IMR-90 (cell line): ENCODE results near the gene CCDC88C. TPM values are rescaled to one million over a fixed set of nuclear protein-coding genes. Genes with fewer than 3 reads are reported as not detected.

ENCODE experiments used
- ATAC-seq: fragments of 200-7000 bp; cut with Tn5 transposase; 2 replicates; pipeline ENCODE4 v1.9.1; 2020; ENCODE audit warnings: low read depth, mild to moderate bottlenecking, moderate library complexity
- BruUV-seq: library from RNA; stranded (reverse); fragments of 400-500 nt; replicated peaks from 2 replicates; lab custom pipeline; 2021; lab: Mats Ljungman, UMichigan
- CTCF ChIA-PET: fragments of 300-600 bp; formaldehyde crosslinking; extraction: SDS; loops from one replicate; lab custom pipeline; 2021; ENCODE audit warnings: antibody characterized with exemption; lab: Yijun Ruan, JAX
- POLR2A ChIA-PET: fragments of 300-600 bp; sonication (Branson Sonifier 250); formaldehyde crosslinking; loops from one replicate; lab custom pipeline; 2022; ENCODE audit warnings: antibody characterized with exemption; ENCODE audit not compliant: unreplicated experiment; lab: Charles Lee
- DNase-seq: peaks from one replicate; pipeline ENCODE4 v3.0.0; 2013
- H2AFZ ChIP-seq: replicated peaks from 2 replicates; pipeline ENCODE3; 2013; ENCODE audit warnings: low read length, mild to moderate bottlenecking; ENCODE audit not compliant: poor library complexity
- H2AK5ac ChIP-seq: 2 replicates; pipeline ENCODE4 v1.6.1; 2013; ENCODE audit warnings: low read depth, low read length, inconsistent platforms
- H2AK9ac ChIP-seq: replicated peaks from 2 replicates; pipeline ENCODE3; 2013; ENCODE audit warnings: mild to moderate bottlenecking, low read depth, low read length, moderate library complexity; ENCODE audit not compliant: poor library complexity
- H2BK120ac ChIP-seq: 2 replicates; pipeline ENCODE4 v1.6.1; 2013; ENCODE audit warnings: low read depth, low read length, inconsistent platforms
- H2BK15ac ChIP-seq: 3 replicates; pipeline ENCODE4 v1.6.1; 2013; ENCODE audit warnings: low read depth, low read length, inconsistent platforms
- H2BK20ac ChIP-seq: 2 replicates; pipeline ENCODE4 v1.6.1; 2013; ENCODE audit warnings: low read depth, mild to moderate bottlenecking, inconsistent platforms, low read length, moderate library complexity
- H2BK5ac ChIP-seq: 2 replicates; pipeline ENCODE4 v1.6.1; 2013; ENCODE audit warnings: mild to moderate bottlenecking, low read depth, low read length, inconsistent platforms; ENCODE audit not compliant: poor library complexity, severe bottlenecking
- H3K14ac ChIP-seq: replicated peaks from 2 replicates; pipeline ENCODE4 v1.6.1; 2013; ENCODE audit warnings: low read depth, low read length, inconsistent platforms
- H3K18ac ChIP-seq: 2 replicates; pipeline ENCODE4 v1.6.1; 2013; ENCODE audit warnings: low read depth, low read length, control low read depth
- H3K23ac ChIP-seq: 2 replicates; pipeline ENCODE4 v1.6.1; 2013; ENCODE audit warnings: low read depth, low read length, inconsistent platforms
- H3K27ac ChIP-seq: 2 replicates; pipeline ENCODE4 v1.5.1; 2013; ENCODE audit warnings: mild to moderate bottlenecking, control low read depth, low read length; ENCODE audit not compliant: insufficient read depth
- H3K27me3 ChIP-seq: 2 replicates; pipeline ENCODE4 v1.6.1; 2013; ENCODE audit warnings: low read length; ENCODE audit not compliant: control insufficient read depth, insufficient read depth
- H3K36me3 ChIP-seq: 2 replicates; pipeline ENCODE4 v1.6.1; 2013; ENCODE audit warnings: low read length, mixed read lengths; ENCODE audit not compliant: control insufficient read depth, insufficient read depth
- H3K4ac ChIP-seq: 2 replicates; pipeline ENCODE4 v1.6.1; 2013; ENCODE audit warnings: low read depth, low read length, inconsistent platforms
- H3K4me1 ChIP-seq: 2 replicates; pipeline ENCODE4 v1.6.1; 2013; ENCODE audit warnings: low read length, mixed read lengths; ENCODE audit not compliant: control insufficient read depth, insufficient read depth
- H3K4me2 ChIP-seq: 2 replicates; pipeline ENCODE4 v1.6.1; 2013; ENCODE audit warnings: low read depth, mild to moderate bottlenecking, control low read depth, low read length, moderate library complexity
- H3K4me3 ChIP-seq: 2 replicates; pipeline ENCODE4 v1.5.1; 2013; ENCODE audit warnings: low read depth, mild to moderate bottlenecking, control low read depth, low read length, moderate library complexity; ENCODE audit not compliant: insufficient read depth
- H3K56ac ChIP-seq: 2 replicates; pipeline ENCODE4 v1.6.1; 2013; ENCODE audit warnings: low read length, inconsistent platforms; ENCODE audit not compliant: insufficient read depth; ENCODE audit errors: extremely low read depth
- H3K79me1 ChIP-seq, 2 experiments: 2 replicates each; pipeline ENCODE4 v1.6.1; 2013; ENCODE audit warnings: low read length in 2 of 2, inconsistent platforms in 1 of 2, low read depth in 1 of 2
- H3K9ac ChIP-seq: 2 replicates; pipeline ENCODE4 v1.6.1; 2013; ENCODE audit warnings: low read depth, low read length, control low read depth
- H3K9me1 ChIP-seq: 2 replicates; pipeline ENCODE4 v1.6.1; 2013; ENCODE audit warnings: low read length, inconsistent platforms; ENCODE audit not compliant: insufficient read depth
- H3K9me3 ChIP-seq: 2 replicates; pipeline ENCODE4 v1.6.1; 2013; ENCODE audit warnings: low read length; ENCODE audit not compliant: control insufficient read depth, insufficient read depth
- H4K20me1 ChIP-seq: 2 replicates; pipeline ENCODE4 v1.6.1; 2013; ENCODE audit warnings: low read length, inconsistent platforms; ENCODE audit not compliant: insufficient read depth
- H4K5ac ChIP-seq: 2 replicates; pipeline ENCODE4 v1.6.1; 2013; ENCODE audit warnings: mild to moderate bottlenecking, low read depth, low read length, control low read depth
- H4K8ac ChIP-seq, 2 experiments: 2 replicates each; pipeline ENCODE4 v1.6.1; 2013; ENCODE audit warnings: low read depth in 2 of 2, low read length in 2 of 2, control low read depth in 1 of 2, inconsistent platforms in 1 of 2
- H4K91ac ChIP-seq: 2 replicates; pipeline ENCODE4 v1.6.1; 2013; ENCODE audit warnings: low read depth, low read length, inconsistent platforms; ENCODE audit not compliant: insufficient read depth
- CEBPB ChIP-seq: IDR thresholded peaks from 2 replicates; pipeline ENCODE4 v1.6.1; 2012; ENCODE audit warnings: low read depth, low read length, improper control_type of control experiment
- CHD1 ChIP-seq: IDR thresholded peaks from 2 replicates; pipeline ENCODE4 v1.6.1; 2012; ENCODE audit warnings: low read depth, low read length, improper control_type of control experiment
- FOS ChIP-seq: fragments of 150-350 bp; IDR thresholded peaks from 2 replicates; pipeline ENCODE4 v1.6.1; 2016; ENCODE audit warnings: low read depth, low read length
- MAFK ChIP-seq: IDR thresholded peaks from 2 replicates; pipeline ENCODE4 v1.6.1; 2012; ENCODE audit warnings: low read depth, low read length, improper control_type of control experiment
- POLR2A ChIP-seq: IDR thresholded peaks from 2 replicates; pipeline ENCODE4 v1.6.1; 2012; ENCODE audit warnings: mild to moderate bottlenecking, low read depth, low read length
- RAD21 ChIP-seq: IDR thresholded peaks from 2 replicates; pipeline ENCODE4 v1.6.1; 2012; ENCODE audit warnings: low read length, improper control_type of control experiment
- RCOR1 ChIP-seq: IDR thresholded peaks from 2 replicates; pipeline ENCODE4 v1.6.1; 2012; ENCODE audit warnings: mild to moderate bottlenecking, low read length, improper control_type of control experiment; ENCODE audit not compliant: insufficient replicate concordance
- RFX5 ChIP-seq: IDR thresholded peaks from 2 replicates; pipeline ENCODE4 v1.8.0; 2012; ENCODE audit warnings: low read depth, mild to moderate bottlenecking, low read length, moderate library complexity
- WGBS, 2 experiments: methylation state at CpG; one replicate each; pipeline versions ENCODE4 v1.1.5 to v1.1.7; 2013; ENCODE audit warnings: missing lambda C conversion rate in 2 of 2; ENCODE audit not compliant: insufficient read length in 1 of 2; ENCODE audit errors: extremely low coverage in 2 of 2; 5-methylcytosine and 5-hydroxymethylcytosine counted together
- dilution Hi-C: fragments of 300-500 bp; cut with HindIII; formaldehyde crosslinking; loops from one replicate; pipeline ENCODE4 v1.14.3; 2018; ENCODE audit warnings: low sequenced_read_pairs; ENCODE audit not compliant: unreplicated experiment
- in situ Hi-C: fragments of 300-500 bp; cut with MboI; formaldehyde crosslinking; loops from 3 replicates; pipeline ENCODE4 v1.14.3; 2019; ENCODE audit warnings: low sequenced_read_pairs, inconsistent platforms, mixed read lengths
- intact Hi-C: fragments of 100-400 bp; cut with micrococcal nuclease; formaldehyde crosslinking; loops from 2 replicates; pipeline ENCODE4 v1.10.0; 2022
- polyA plus RNA-seq, 3 experiments: library from polyadenylated mRNA; depleted of rRNA; stranded (reverse); fragments of >200 nt; gene quantifications; 2 replicates each; pipeline ENCODE4 v1.2.3, GENCODE V29; 2012; ENCODE audit warnings: low replicate concordance in 1 of 3
- total RNA-seq: library from RNA; depleted of rRNA; stranded (reverse); fragments of >200 nt; gene quantifications from 2 replicates; pipeline ENCODE4 v1.2.3, GENCODE V29; 2012
- TF ChIP-seq, protein P1 (sequence below): fragments of 150-350 bp; IDR thresholded peaks from 2 replicates; pipeline ENCODE4 v1.6.1; 2017; ENCODE audit warnings: mild to moderate bottlenecking, antibody characterized with exemption, low read length, low read depth
- TF ChIP-seq, protein P2 (sequence below): fragments of 150-350 bp; IDR thresholded peaks from 2 replicates; pipeline ENCODE4 v1.6.1; 2016; ENCODE audit warnings: low read depth, mild to moderate bottlenecking, low read length, moderate library complexity, borderline replicate concordance

Gene CCDC88C
- total and polyA plus RNA-seq, 2 of the 4 experiments (the other 2 are of a cell fraction): 0.17 to 0.18 TPM

DNA sequence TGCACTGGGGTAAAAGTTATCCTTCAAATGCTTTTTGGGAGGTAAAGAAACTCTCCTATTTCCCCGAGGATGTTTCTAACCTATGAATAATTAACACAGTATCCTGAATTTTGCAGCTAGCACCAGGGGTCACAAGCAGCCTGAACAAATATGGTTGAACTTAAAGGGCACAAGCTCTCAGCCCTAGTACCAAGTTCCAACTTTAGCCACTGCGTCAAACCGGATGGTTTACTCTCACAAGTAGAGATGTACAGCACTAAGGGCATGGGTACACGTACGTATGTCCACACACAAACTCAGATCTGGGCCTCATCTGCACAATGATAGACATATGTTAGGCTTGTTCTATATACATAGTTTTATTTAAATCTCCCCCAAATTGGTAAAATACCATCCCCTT lies 4.7 kb downstream of the CCDC88C start (continued):
- TF ChIP-seq MAFK: no peak
- TF ChIP-seq, protein P1, sequence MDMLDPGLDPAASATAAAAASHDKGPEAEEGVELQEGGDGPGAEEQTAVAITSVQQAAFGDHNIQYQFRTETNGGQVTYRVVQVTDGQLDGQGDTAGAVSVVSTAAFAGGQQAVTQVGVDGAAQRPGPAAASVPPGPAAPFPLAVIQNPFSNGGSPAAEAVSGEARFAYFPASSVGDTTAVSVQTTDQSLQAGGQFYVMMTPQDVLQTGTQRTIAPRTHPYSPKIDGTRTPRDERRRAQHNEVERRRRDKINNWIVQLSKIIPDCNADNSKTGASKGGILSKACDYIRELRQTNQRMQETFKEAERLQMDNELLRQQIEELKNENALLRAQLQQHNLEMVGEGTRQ: no peak

DNA sequence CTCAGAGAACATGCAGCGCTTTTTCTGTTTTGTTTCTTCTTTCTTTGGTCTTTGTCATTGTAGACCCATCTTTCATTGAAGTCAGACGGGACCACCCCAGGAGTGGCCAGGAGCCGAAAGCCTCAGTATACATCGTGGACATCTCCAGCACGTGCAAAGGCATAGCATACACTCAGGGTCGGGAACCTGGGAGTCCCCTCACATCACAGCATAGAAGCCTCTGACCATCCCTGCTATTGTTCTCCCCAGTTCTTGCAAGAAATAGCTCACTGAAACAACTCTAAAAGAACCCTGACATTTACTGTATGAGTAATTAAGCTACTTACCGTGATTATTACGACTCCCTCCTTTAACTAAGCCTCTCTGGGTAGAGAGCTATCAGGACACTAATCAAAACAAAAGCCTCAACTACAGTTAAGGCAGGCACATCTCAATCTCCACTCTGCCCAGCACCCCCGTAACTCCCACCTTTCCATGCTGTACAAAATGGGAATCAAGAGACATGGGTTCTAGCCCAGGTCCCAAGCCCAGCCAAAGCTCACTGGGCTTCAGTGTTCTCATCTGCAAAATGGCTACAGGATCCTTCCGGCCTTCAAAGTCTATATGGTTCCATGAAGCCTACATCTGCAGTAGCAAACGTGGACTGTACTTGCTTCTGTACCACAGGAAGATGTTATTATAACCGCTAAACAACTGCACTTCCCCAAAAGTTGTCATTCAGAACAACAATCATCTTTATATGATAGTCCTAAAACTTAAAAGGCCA lies 6.7 kb downstream of the CCDC88C start:
- Histone ChIP-seq H2AK9ac (no peak overlapping the region), H3K79me1 (no peaks in the 10 kb centered on the region), H2BK5ac (no peak overlapping the region), H4K5ac (no peak overlapping the region), H3K56ac (no peak overlapping the region), H2AFZ (no peak overlapping the region), H2BK15ac (no peak overlapping the region), H4K91ac (no peak overlapping the region), H3K14ac (no peak overlapping the region), H3K4ac (no peak overlapping the region), H3K4me3 (no peak overlapping the region), H2BK20ac (no peak overlapping the region), H2BK120ac (no peak overlapping the region), H4K20me1 (no peaks in the 10 kb centered on the region), H4K8ac (no peak overlapping the region), H2AK5ac (no peak overlapping the region), H3K4me1 (no peaks in the 10 kb centered on the region), H3K9me1 (no peaks in the 10 kb centered on the region), H3K27ac (no peak overlapping the region), H3K9ac (no peak overlapping the region), H3K9me3 (no peaks in the 10 kb centered on the region), H3K23ac (no peak overlapping the region), H3K4me2 (no peak overlapping the region), H3K18ac (no peak overlapping the region), H3K36me3 (no peaks in the 10 kb centered on the region), H3K27me3 (peaks cover 28% of the 10 kb centered on the region)
- DNase-seq (no peak), ATAC-seq (no peak)
- in situ Hi-C loops (no loop called here), intact Hi-C loops (no loop called here), dilution Hi-C loops (no loop called here)
- no TSS peak for BruUV-seq
- TF ChIP-seq POLR2A (no peak), RCOR1 (no peak), CHD1 (no peak), RAD21 (no peak), CEBPB (no peak), FOS (no peak), RFX5 (no peak)
- TF ChIP-seq, protein P1: no peak
- TF ChIP-seq, protein P2, sequence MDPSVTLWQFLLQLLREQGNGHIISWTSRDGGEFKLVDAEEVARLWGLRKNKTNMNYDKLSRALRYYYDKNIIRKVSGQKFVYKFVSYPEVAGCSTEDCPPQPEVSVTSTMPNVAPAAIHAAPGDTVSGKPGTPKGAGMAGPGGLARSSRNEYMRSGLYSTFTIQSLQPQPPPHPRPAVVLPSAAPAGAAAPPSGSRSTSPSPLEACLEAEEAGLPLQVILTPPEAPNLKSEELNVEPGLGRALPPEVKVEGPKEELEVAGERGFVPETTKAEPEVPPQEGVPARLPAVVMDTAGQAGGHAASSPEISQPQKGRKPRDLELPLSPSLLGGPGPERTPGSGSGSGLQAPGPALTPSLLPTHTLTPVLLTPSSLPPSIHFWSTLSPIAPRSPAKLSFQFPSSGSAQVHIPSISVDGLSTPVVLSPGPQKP: no peak
- 87% methylated on average over 2 of the region's 12 CpGs; no CpG with 5 or more reads in 1 of the 2 experiments for WGBS, 2 experiments
- ChIA-PET POLR2A (interaction anchor here (0.5 kb wide), 1 partner anchor 18 kb away, joined by 4 read pairs; no protein-coding TSS in a partner anchor), CTCF (no interaction called here)
